Measurements from ENCODE around the gene KLF13.

DNA sequence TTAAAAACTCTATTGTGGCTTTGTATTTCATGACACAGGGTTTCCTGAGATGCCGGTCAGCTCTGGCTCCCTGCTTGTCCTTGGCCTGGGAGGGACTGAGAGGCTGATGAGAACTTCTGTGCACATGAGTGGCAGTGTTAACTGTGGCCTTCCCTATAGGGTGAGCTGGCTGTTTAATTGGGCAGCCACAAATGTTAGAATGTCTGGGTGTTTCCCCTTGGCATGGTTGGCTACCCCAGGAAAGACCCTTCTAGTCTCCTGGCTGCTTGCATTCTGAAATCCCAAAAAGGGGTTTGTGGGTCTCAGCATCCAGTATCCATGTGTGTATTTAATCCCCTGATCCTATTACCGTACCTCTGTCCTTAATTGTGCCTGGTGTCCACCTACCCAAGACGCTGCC, 3.0 kb upstream of the KLF13 start:
- no peak for TF ChIP-seq POLR2A (IDR thresholded peaks at IDR 0.05)
- TF ChIP-seq, protein P1, sequence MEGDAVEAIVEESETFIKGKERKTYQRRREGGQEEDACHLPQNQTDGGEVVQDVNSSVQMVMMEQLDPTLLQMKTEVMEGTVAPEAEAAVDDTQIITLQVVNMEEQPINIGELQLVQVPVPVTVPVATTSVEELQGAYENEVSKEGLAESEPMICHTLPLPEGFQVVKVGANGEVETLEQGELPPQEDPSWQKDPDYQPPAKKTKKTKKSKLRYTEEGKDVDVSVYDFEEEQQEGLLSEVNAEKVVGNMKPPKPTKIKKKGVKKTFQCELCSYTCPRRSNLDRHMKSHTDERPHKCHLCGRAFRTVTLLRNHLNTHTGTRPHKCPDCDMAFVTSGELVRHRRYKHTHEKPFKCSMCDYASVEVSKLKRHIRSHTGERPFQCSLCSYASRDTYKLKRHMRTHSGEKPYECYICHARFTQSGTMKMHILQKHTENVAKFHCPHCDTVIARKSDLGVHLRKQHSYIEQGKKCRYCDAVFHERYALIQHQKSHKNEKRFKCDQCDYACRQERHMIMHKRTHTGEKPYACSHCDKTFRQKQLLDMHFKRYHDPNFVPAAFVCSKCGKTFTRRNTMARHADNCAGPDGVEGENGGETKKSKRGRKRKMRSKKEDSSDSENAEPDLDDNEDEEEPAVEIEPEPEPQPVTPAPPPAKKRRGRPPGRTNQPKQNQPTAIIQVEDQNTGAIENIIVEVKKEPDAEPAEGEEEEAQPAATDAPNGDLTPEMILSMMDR (IDR thresholded peaks at IDR 0.05) = no peak
